Vagina (tissue), 2 donors: ENCODE data around the gene RRP36.

Experiments
- POLR2A ChIP-seq, 2 donors: fragments of 450-650 bp; IDR thresholded peaks; one replicate each; pipeline ENCODE4 v1.6.1; 2017; ENCODE audit warnings: antibody characterized with exemption in 2 of 2, mild to moderate bottlenecking in 2 of 2, moderate library complexity in 2 of 2
- POLR2AphosphoS5 ChIP-seq, 2 donors: sonication (generic); formaldehyde crosslinking; IDR thresholded peaks; one replicate each; pipeline ENCODE4 v1.9.0; 2017; ENCODE audit warnings: antibody characterized with exemption in 2 of 2, mild to moderate bottlenecking in 2 of 2, low read depth in 1 of 2; ENCODE audit not compliant: insufficient read depth in 1 of 2
- TF ChIP-seq, protein P1 (sequence below), 3 experiments: fragments of 450-650 bp in 2 of 3; fragments of 200-600 bp in 1 of 3; sonication (generic) in 1 of 3; IDR thresholded peaks; one replicate each; pipeline ENCODE4 v1.5.1; 2017 to 2019; ENCODE audit warnings: antibody characterized with exemption in 3 of 3, mild to moderate bottlenecking in 2 of 3, moderate library complexity in 2 of 3

DNA sequence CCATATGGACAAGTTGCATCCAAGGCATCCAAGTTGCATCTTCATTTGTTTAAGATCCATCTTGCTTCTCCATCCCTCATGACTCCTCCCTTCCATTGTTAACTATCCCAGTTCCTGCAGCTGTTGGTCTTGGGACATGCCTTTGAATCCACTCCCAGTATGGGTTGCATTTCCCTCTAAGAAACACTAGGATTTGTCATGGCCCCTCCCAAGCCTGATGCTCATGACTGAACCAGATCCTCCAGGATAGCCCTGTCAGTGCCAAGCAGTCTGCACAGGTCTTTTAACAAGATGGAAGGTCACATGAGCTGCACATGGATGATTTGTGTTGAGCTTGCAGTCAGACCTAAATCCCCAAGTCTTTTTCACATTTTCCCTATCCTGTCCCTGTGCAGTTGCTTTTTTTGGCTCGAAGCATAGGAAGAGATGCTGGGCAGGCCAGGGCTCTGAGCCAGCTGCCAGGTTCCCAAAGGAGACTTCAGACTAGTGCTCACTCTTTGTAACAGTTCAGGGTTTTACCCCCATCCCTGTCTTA is 32.9 kb upstream of the RRP36 start:
- TF ChIP-seq, protein P1, sequence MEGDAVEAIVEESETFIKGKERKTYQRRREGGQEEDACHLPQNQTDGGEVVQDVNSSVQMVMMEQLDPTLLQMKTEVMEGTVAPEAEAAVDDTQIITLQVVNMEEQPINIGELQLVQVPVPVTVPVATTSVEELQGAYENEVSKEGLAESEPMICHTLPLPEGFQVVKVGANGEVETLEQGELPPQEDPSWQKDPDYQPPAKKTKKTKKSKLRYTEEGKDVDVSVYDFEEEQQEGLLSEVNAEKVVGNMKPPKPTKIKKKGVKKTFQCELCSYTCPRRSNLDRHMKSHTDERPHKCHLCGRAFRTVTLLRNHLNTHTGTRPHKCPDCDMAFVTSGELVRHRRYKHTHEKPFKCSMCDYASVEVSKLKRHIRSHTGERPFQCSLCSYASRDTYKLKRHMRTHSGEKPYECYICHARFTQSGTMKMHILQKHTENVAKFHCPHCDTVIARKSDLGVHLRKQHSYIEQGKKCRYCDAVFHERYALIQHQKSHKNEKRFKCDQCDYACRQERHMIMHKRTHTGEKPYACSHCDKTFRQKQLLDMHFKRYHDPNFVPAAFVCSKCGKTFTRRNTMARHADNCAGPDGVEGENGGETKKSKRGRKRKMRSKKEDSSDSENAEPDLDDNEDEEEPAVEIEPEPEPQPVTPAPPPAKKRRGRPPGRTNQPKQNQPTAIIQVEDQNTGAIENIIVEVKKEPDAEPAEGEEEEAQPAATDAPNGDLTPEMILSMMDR (IDR thresholded peaks at IDR 0.05): no peak
- TF ChIP-seq POLR2AphosphoS5 (IDR thresholded peaks at IDR 0.05; ENCODE audit: insufficient read depth in 1 of 2, low read depth in 1 of 2): no peak
- TF ChIP-seq POLR2A (IDR thresholded peaks at IDR 0.05): no peak
